ENCODE results near the gene EME1. TPM values are rescaled to one million over a fixed set of nuclear protein-coding genes. Genes with fewer than 3 reads are reported as not detected.

EME1 gene
- total and polyA plus RNA-seq, 2 of the 13 experiments (the other 11 are each of a cell fraction or from before 2014, with no cell fraction given): 20.7 to 24.6 TPM

DNA sequence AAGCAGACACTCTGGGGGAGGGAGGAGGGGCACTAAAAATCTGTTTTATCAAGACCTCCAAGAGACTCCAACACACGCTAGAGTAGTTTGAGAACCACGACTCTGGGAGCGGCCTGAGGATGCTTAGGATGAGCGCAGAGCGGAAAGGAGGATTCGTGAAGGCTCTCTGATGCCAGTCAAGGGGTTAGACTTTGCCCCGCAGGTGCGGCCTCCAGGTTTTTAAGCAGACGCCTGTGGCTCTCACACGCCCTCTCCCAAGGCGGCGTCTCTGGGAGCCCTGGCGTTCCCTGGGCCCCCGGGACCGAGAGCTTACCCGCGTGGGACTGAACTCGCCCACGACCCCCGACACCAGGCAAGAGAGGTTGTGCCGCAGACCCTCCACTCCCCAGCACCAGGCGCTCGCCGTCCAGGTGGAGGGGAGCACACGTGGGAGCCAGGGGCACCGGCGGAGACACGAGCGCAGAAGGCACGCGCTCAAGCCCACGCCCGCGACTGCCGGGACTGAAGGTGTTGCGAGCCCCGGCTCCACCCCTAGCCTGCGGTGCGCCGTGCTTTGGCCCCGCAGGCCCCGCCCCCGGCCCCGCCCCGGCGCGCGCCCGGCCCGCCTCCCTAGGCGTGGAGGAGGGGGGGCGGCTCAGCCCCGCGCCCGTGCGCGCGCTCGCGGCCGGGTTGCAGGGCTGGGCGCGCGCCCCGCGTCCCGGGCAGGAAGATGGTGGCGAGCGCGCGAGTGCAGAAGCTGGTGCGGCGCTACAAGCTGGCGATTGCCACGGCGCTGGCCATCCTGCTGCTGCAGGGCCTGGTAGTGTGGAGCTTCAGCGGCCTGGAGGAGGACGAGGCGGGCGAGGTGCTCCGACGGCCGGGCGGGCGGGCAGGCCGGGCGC is 27.4 kb upstream of the EME1 start, which contains the start of gene XYLT2 (continued):
- TF ChIP-seq, protein P1, sequence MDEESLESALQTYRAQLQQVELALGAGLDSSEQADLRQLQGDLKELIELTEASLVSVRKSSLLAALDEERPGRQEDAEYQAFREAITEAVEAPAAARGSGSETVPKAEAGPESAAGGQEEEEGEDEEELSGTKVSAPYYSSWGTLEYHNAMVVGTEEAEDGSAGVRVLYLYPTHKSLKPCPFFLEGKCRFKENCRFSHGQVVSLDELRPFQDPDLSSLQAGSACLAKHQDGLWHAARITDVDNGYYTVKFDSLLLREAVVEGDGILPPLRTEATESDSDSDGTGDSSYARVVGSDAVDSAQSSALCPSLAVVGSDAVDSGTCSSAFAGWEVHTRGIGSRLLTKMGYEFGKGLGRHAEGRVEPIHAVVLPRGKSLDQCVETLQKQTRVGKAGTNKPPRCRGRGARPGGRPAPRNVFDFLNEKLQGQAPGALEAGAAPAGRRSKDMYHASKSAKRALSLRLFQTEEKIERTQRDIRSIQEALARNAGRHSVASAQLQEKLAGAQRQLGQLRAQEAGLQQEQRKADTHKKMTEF (CRISPR knock-in tag; IDR thresholded peaks at IDR 0.05): no peak; the same call in 1 of the 2 replicates
- TF ChIP-seq RBM39 (IDR thresholded peaks at IDR 0.05; ENCODE audit: low read depth, low read length, poor library complexity, severe bottlenecking): no peak
- TF ChIP-seq SUZ12 (IDR thresholded peaks at IDR 0.05; ENCODE audit: low read depth, low read length): no peak
- peak; percentile 71 for TF ChIP-seq SAP130 (CRISPR knock-in tag; IDR thresholded peaks at IDR 0.05; ENCODE audit: low read depth)
- TF ChIP-seq SIN3B (IDR thresholded peaks at IDR 0.05; ENCODE audit: low read length): no peak
- no peak for TF ChIP-seq NONO (IDR thresholded peaks at IDR 0.05)
- TF ChIP-seq NONO (CRISPR knock-in tag; conservative IDR thresholded peaks at IDR 0.05): no peak; the same call in 1 of the 2 replicates
- TF ChIP-seq, protein P2, sequence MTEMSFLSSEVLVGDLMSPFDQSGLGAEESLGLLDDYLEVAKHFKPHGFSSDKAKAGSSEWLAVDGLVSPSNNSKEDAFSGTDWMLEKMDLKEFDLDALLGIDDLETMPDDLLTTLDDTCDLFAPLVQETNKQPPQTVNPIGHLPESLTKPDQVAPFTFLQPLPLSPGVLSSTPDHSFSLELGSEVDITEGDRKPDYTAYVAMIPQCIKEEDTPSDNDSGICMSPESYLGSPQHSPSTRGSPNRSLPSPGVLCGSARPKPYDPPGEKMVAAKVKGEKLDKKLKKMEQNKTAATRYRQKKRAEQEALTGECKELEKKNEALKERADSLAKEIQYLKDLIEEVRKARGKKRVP (CRISPR knock-in tag; IDR thresholded peaks at IDR 0.05): no peak; a peak in 1 of 4 replicates
- TF ChIP-seq KDM1A (CRISPR knock-in tag; IDR thresholded peaks at IDR 0.05): no peak
- TF ChIP-seq PAWR (CRISPR knock-in tag; IDR thresholded peaks at IDR 0.05; ENCODE audit: borderline replicate concordance): no peak
- no peak for TF ChIP-seq MTF2 (CRISPR knock-in tag; IDR thresholded peaks at IDR 0.05; ENCODE audit: borderline replicate concordance)
- TF ChIP-seq KLF9 (CRISPR knock-in tag; IDR thresholded peaks at IDR 0.05; ENCODE audit: low read depth): no peak
- TF ChIP-seq, protein P3, sequence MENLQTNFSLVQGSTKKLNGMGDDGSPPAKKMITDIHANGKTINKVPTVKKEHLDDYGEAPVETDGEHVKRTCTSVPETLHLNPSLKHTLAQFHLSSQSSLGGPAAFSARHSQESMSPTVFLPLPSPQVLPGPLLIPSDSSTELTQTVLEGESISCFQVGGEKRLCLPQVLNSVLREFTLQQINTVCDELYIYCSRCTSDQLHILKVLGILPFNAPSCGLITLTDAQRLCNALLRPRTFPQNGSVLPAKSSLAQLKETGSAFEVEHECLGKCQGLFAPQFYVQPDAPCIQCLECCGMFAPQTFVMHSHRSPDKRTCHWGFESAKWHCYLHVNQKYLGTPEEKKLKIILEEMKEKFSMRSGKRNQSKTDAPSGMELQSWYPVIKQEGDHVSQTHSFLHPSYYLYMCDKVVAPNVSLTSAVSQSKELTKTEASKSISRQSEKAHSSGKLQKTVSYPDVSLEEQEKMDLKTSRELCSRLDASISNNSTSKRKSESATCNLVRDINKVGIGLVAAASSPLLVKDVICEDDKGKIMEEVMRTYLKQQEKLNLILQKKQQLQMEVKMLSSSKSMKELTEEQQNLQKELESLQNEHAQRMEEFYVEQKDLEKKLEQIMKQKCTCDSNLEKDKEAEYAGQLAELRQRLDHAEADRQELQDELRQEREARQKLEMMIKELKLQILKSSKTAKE (CRISPR knock-in tag; IDR thresholded peaks at IDR 0.05; ENCODE audit: borderline replicate concordance): no peak
- 0 out of 2 replicates have a peak, but pooled peaks have one; percentile 61 for TF ChIP-seq NKX3-1 (CRISPR knock-in tag; IDR thresholded peaks at IDR 0.05)
- TF ChIP-seq EEA1 (CRISPR knock-in tag; IDR thresholded peaks at IDR 0.05; ENCODE audit: borderline replicate concordance): 0 out of 2 replicates have a peak, but pooled peaks have one; percentile 18
- TF ChIP-seq ZNF431 (CRISPR knock-in tag; IDR thresholded peaks at IDR 0.05; ENCODE audit: borderline replicate concordance, low read depth): peak; percentile 58; the same call in 1 of the 2 replicates
- TF ChIP-seq, protein P4, sequence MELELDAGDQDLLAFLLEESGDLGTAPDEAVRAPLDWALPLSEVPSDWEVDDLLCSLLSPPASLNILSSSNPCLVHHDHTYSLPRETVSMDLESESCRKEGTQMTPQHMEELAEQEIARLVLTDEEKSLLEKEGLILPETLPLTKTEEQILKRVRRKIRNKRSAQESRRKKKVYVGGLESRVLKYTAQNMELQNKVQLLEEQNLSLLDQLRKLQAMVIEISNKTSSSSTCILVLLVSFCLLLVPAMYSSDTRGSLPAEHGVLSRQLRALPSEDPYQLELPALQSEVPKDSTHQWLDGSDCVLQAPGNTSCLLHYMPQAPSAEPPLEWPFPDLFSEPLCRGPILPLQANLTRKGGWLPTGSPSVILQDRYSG (CRISPR knock-in tag; IDR thresholded peaks at IDR 0.05): peak; percentile 86
- TF ChIP-seq POGZ (CRISPR knock-in tag; IDR thresholded peaks at IDR 0.05): peak; percentile 18; the same call in 1 of the 2 replicates
- TF ChIP-seq ZNF724P (CRISPR knock-in tag; IDR thresholded peaks at IDR 0.05; ENCODE audit: borderline replicate concordance): peak; percentile 76; the same call in 1 of the 2 replicates
- no peak for TF ChIP-seq ZFYVE20 (CRISPR knock-in tag; IDR thresholded peaks at IDR 0.05; ENCODE audit: borderline replicate concordance, low read depth)
- no peak for TF ChIP-seq SP140L (CRISPR knock-in tag; IDR thresholded peaks at IDR 0.05; ENCODE audit: borderline replicate concordance)
- no peak for TF ChIP-seq ZNF17 (CRISPR knock-in tag; IDR thresholded peaks at IDR 0.05)
- TF ChIP-seq, protein P5, sequence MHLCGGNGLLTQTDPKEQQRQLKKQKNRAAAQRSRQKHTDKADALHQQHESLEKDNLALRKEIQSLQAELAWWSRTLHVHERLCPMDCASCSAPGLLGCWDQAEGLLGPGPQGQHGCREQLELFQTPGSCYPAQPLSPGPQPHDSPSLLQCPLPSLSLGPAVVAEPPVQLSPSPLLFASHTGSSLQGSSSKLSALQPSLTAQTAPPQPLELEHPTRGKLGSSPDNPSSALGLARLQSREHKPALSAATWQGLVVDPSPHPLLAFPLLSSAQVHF (CRISPR knock-in tag; IDR thresholded peaks at IDR 0.05): 0 out of 2 replicates have a peak, but pooled peaks have one; percentile 30
- no peak for TF ChIP-seq SRSF1 (optimal IDR thresholded peaks at IDR 0.05; ENCODE audit: low read depth, low read length)
